NK-92 (cell line): ENCODE data around the gene FAM107B.

Source experiments
- DNase-seq: peaks from one replicate; lab custom pipeline; 2025; ENCODE audit not compliant: unreplicated experiment; lab: John Stamatoyannopoulos, UW

Gene FAM107B

GRCh38 chr10:14779001-14779651 lies 4.4 kb upstream of the FAM107B start:
- DNase-seq = no peak

GRCh38 chr10:14776546-14776945 lies 1.8 kb upstream of the FAM107B start:
- DNase-seq = no peak

- DNase-seq = no peak
These were observed 959 bp upstream of the FAM107B start for GRCh38 chr10:14775656-14776055.

GRCh38 chr10:14774214-14774580 lies 500 bp downstream of the FAM107B start:
- DNase-seq = no peak

GRCh38 chr10:14773551-14774213 lies 1.0 kb downstream of the FAM107B start:
- no peak for DNase-seq

- DNase-seq = no peak
These were observed 2.3 kb downstream of the FAM107B start for GRCh38 chr10:14772399-14772798.

GRCh38 chr10:14770927-14771326 lies 3.8 kb downstream of the FAM107B start:
- no peak for DNase-seq

GRCh38 chr10:14761372-14761771 lies 13.3 kb downstream of the FAM107B start:
- no peak for DNase-seq

- DNase-seq = no peak
These were observed 15.6 kb downstream of the FAM107B start for GRCh38 chr10:14758994-14759664.

- no peak for DNase-seq
These were observed 16.2 kb downstream of the FAM107B start for GRCh38 chr10:14758451-14758850.

- no peak for DNase-seq
These were observed 16.7 kb downstream of the FAM107B start for GRCh38 chr10:14757986-14758385.

GRCh38 chr10:14757394-14757793 lies 17.3 kb downstream of the FAM107B start:
- no peak for DNase-seq

- no peak for DNase-seq
These were observed 21.3 kb downstream of the FAM107B start for GRCh38 chr10:14753441-14753840.

GRCh38 chr10:14751921-14752320 lies 22.8 kb downstream of the FAM107B start:
- no peak for DNase-seq

GRCh38 chr10:14751014-14751896 lies 23.4 kb downstream of the FAM107B start:
- DNase-seq = no peak

- no peak for DNase-seq
These were observed 25.5 kb downstream of the FAM107B start for GRCh38 chr10:14749070-14749809.

- no peak for DNase-seq
These were observed 26.3 kb downstream of the FAM107B start for GRCh38 chr10:14748441-14748840.

GRCh38 chr10:14742815-14743214 lies 31.9 kb downstream of the FAM107B start:
- no peak for DNase-seq

GRCh38 chr10:14742382-14742781 lies 32.3 kb downstream of the FAM107B start:
- no peak for DNase-seq

- DNase-seq = no peak
These were observed 33.9 kb downstream of the FAM107B start for GRCh38 chr10:14740684-14741247.
